Body of pancreas (tissue), 4 donors: ENCODE results near the gene CLDN19. TPM values are rescaled to one million over a fixed set of nuclear protein-coding genes. Genes with fewer than 3 reads are reported as not detected.

ENCODE experiments used
- ATAC-seq: fragments of 150-250 bp; one replicate; pipeline ENCODE4 v1.9.1; 2016
- DNase-seq, 4 donors: peaks; one replicate each; pipeline ENCODE4 v3.0.0-alpha.2; 2019
- H3K27ac ChIP-seq, 4 donors: fragments of 200-600 bp; sonication (generic); 1 replicate in 3 of 4; 2 replicates in 1 of 4; pipeline versions ENCODE4 v1.5.1 to v1.6.1; 2016 to 2019; ENCODE audit warnings: mild to moderate bottlenecking in 1 of 4, mixed read lengths in 1 of 4, moderate library complexity in 1 of 4
- H3K27me3 ChIP-seq, 2 donors: fragments of 200-600 bp; sonication (generic); one replicate each; pipeline ENCODE4 v1.6.0; 2016; ENCODE audit warnings: mild to moderate bottlenecking in 1 of 2
- H3K36me3 ChIP-seq, 2 donors: fragments of 200-600 bp; sonication (generic); replicated peaks in 1 of 2; 2 replicates each; pipeline ENCODE4 v1.5.1; 2016; ENCODE audit warnings: low read depth in 2 of 2; ENCODE audit not compliant: insufficient read depth in 1 of 2
- H3K4me1 ChIP-seq: fragments of 200-600 bp; sonication (generic); one replicate; pipeline ENCODE4 v1.6.0; 2016
- H3K4me3 ChIP-seq, 2 donors: fragments of 200-600 bp; sonication (generic); 1 replicate in 1 of 2; 2 replicates in 1 of 2; pipeline ENCODE4 v1.5.1; 2016 to 2019
- H3K9me3 ChIP-seq, 3 donors: fragments of 200-600 bp; sonication (generic); 1 replicate in 2 of 3; 2 replicates in 1 of 3; pipeline ENCODE4 v1.5.1; 2016
- POLR2A ChIP-seq, 3 donors: fragments of 450-650 bp; IDR thresholded peaks; one replicate each; pipeline ENCODE4 v1.6.1; 2016; ENCODE audit warnings: antibody characterized with exemption in 3 of 3, mild to moderate bottlenecking in 2 of 3
- WGBS, 2 donors: methylation state at CpG; one replicate each; pipeline ENCODE4 v1.1.5; 2017; 5-methylcytosine and 5-hydroxymethylcytosine counted together
- intact Hi-C: fragments of 100-400 bp; cut with DNase I; formaldehyde crosslinking; loops from one replicate; pipeline ENCODE4 v1.15.1; 2023
- total RNA-seq, 2 donors: library from RNA; depleted of rRNA; stranded (reverse); fragments of >200 nt; gene quantifications; one replicate each; pipeline ENCODE4 v1.1.0, GENCODE V29; 2016
- TF ChIP-seq, protein P1 (sequence below), 7 experiments: fragments of 450-650 bp in 4 of 7; fragments of 200-600 bp in 3 of 7; sonication (generic) in 3 of 7; IDR thresholded peaks; one replicate each; pipeline ENCODE4 v1.5.1; 2016 to 2019; ENCODE audit warnings: antibody characterized with exemption in 7 of 7

The CLDN19 gene
- total RNA-seq, 2 donors from 2014 or later, result not detected

DNA sequence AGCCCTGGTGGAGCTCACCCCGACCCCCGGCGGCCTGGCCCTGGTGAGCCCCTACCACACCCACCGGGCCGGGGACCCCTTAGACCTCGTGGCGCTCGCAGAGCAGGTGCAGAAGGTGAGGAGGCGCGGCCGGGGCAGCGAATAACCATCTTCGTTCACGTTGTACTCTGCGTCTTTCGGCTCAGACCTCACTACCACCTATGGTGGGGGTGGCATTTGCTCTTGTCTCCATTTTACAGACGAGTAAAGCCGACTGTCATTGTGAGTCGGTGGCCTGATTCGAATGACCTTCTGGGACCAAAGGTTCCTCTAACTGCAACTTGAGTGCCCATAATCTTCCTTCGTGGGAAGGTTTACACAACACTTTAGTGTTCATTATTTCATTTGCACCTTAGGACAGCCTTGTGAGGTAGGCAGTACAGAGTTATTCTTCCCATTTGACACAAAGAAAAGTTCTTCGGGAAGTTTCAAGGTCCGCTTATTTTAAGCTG lies 27.5 kb upstream of the CLDN19 start:
- peak overlapping the region; percentile 65 to 92 (median 78) for H3K27ac ChIP-seq
- WGBS, 2 donors, result 1 to 2% methylated on average over 15 to 23 of the region's 23 CpGs
- no peak for DNase-seq
- peaks cover 28% of the 10 kb centered on the region for H3K4me1 ChIP-seq
- no peaks in the 10 kb centered on the region for H3K27me3 ChIP-seq
- H3K4me3 ChIP-seq, result peak overlapping the region; percentile 88 to 95
- no peaks in the 10 kb centered on the region for H3K9me3 ChIP-seq
- H3K36me3 ChIP-seq, result no peaks in the 10 kb centered on the region
- TF ChIP-seq POLR2A (IDR thresholded peaks at IDR 0.05), result no peak
- intact Hi-C loops, result loop anchor here (10.0 kb wide), 1 partner anchor 93 kb away; no protein-coding TSS in a partner anchor
- ATAC-seq, result peak; percentile 5

DNA sequence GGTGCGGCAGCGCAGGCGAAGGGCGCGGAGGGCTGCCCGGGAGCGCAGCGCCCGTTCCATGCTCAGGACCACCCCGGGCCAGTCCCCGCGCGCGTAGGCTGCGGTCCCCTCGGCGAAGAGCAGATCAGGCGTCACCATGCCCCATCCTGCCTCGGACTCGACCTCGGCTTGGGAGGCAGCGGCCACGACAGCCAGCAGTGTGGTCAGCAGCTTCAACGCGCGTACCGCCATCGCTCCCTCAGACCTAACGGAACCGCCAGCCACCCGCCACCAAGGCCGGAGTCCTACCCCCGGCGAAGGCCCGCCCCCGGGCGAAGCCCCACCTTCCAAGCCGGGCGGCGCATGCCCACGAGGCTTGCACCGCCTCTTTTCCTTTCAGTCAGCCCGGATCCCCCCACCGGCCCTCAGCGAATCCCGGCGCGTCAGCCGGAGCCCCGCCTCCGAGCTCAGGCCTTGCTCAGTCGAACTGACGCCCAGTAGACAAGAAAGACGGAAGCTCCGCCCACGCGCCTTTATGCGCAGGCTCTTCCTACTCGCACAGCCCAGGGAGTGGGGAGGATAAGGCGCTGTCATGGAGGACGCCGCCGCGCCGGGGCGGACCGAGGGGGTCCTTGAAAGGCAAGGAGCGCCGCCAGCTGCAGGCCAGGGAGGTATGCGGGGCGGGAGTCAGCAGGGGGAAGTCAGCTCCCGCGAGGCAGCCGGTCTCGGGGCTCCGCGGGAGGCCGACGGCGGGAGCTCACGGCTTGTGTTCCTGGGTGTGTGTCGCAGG lies 26.9 kb upstream of the CLDN19 start, which contains the start of the genes C1orf50 and P3H1:
Gene C1orf50 (plus strand): TSS at position 509 of the 769 bp plus-strand sequence. CDS start 63 bp downstream, at position 572.
Gene P3H1 (minus strand): TSS at position 288 of the 769 bp plus-strand sequence. CDS start 57 bp downstream, at position 231.
- intact Hi-C loops, result loop anchor here (10.0 kb wide), 1 partner anchor 92 kb away; no protein-coding TSS in a partner anchor
- peak; percentile 100 for DNase-seq
- Histone ChIP-seq H3K4me3 (peak within 1 kb of the TSS; percentile 88 to 96), H3K27me3 (no peaks in the 10 kb centered on the region), H3K27ac (peak within 1 kb of the TSS; percentile 65 to 92 (median 78)), H3K9me3 (no peaks in the 10 kb centered on the region), H3K36me3 (no peaks in the 10 kb centered on the region), H3K4me1 (peaks cover 28% of the 10 kb centered on the region)
- peak; percentile 84 to 93 (median 93) for TF ChIP-seq POLR2A (IDR thresholded peaks at IDR 0.05)
- TF ChIP-seq, protein P1, sequence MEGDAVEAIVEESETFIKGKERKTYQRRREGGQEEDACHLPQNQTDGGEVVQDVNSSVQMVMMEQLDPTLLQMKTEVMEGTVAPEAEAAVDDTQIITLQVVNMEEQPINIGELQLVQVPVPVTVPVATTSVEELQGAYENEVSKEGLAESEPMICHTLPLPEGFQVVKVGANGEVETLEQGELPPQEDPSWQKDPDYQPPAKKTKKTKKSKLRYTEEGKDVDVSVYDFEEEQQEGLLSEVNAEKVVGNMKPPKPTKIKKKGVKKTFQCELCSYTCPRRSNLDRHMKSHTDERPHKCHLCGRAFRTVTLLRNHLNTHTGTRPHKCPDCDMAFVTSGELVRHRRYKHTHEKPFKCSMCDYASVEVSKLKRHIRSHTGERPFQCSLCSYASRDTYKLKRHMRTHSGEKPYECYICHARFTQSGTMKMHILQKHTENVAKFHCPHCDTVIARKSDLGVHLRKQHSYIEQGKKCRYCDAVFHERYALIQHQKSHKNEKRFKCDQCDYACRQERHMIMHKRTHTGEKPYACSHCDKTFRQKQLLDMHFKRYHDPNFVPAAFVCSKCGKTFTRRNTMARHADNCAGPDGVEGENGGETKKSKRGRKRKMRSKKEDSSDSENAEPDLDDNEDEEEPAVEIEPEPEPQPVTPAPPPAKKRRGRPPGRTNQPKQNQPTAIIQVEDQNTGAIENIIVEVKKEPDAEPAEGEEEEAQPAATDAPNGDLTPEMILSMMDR (IDR thresholded peaks at IDR 0.05), result no peak
- peak; percentile 98 for ATAC-seq
- 0% methylated on average over 19 to 82 of the region's 82 CpGs for WGBS, 2 donors

DNA sequence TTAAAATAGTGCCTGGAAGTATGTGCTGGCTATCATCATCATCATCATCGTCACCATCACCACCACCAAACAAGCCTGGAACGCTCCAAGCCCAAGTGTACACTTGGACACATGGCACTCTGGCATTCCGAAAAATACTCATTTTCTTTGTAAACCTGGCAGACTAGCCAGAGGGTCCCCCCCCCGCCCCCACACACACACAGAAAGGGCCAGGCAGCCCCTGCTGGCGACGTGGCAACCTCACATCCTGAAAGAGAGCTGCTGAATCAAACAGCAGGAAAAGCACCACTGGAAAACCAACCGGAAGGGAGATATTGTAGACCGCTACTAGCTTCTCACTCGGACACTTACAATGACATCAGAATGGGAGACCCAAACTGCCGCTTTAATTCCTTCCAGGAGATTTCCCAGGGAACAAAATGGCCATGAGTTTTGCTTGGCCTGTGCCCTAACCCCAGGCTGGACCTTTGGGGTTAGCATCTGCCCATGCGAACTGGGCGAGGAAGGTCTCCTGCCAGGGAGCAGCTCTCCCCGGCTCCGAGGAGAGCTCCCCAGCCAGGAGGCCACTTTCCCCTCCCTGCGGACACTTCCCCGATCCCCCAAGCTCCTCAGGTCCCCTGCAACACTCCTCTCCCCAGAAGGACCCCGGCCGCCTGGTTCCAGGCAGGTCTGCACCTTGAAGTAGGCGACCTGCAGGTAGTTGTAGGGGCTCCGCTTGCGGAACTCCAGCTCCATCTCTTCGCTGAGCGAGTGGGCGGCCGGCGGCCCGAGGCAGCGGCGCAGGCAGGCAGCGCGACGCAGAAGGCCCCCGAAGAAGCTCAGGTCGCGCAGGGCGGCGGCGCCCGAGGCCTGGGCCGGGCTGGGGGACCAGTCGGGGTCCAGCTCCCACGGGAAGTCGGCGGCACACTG lies 26.1 kb upstream of the CLDN19 start:
- Histone ChIP-seq H3K27ac (peak overlapping the region in 3 of 4 donors; percentile 46 to 92 (median 84)), H3K36me3 (no peaks in the 10 kb centered on the region), H3K27me3 (no peaks in the 10 kb centered on the region), H3K4me1 (peaks cover 28% of the 10 kb centered on the region), H3K4me3 (peak overlapping the region; percentile 48 to 96), H3K9me3 (no peaks in the 10 kb centered on the region)
- TF ChIP-seq, protein P1 (IDR thresholded peaks at IDR 0.05), result peak in 5 of 7 experiments; percentile 21 to 56 (median 45)
- TF ChIP-seq POLR2A (IDR thresholded peaks at IDR 0.05), result no peak
- DNase-seq, result peak; percentile 26 to 48 (median 36)
- ATAC-seq, result peak; percentile 6
- intact Hi-C loops, result loop anchor here (10.0 kb wide), 1 partner anchor 91 kb away; no protein-coding TSS in a partner anchor
- 0% methylated on average over 15 to 44 of the region's 44 CpGs for WGBS, 2 donors

DNA sequence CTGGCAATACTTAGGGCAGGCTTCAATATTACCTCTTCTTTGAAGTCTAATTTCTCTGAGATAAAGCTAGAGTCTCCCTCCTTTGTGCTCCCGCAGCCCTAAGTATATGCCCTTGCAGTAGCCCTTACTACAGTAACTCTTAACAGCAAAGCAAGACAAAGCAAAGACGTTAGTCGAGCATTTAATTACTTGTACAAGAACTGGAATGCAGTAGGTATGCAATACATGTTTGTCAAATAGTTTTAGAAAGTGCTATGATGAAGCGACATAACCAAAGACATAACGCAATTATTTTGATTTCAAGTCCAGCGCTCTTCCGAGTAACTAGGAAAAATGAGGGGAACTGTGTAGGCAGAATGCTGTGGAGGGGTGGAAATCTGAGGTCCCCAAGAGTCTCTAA lies 25.2 kb upstream of the CLDN19 start:
- whole genome bisulfite sequencing, 2 donors, result 16 to 18% methylated on average over 7 of the region's 7 CpGs
- intact Hi-C loops, result loop anchor here (10.0 kb wide), 1 partner anchor 90 kb away; no protein-coding TSS in a partner anchor
- Histone ChIP-seq H3K27ac (no peak overlapping the region), H3K36me3 (no peaks in the 10 kb centered on the region), H3K4me3 (no peak overlapping the region), H3K4me1 (peaks cover 28% of the 10 kb centered on the region), H3K9me3 (no peaks in the 10 kb centered on the region), H3K27me3 (no peaks in the 10 kb centered on the region)
- ATAC-seq (no peak), DNase-seq (no peak)
- no peak for TF ChIP-seq POLR2A (IDR thresholded peaks at IDR 0.05)
- TF ChIP-seq, protein P1 (IDR thresholded peaks at IDR 0.05), result no peak
